HG03571 (cell line): ENCODE data around the gene INPP4B.

Experiments used
- ATAC-seq: cut with Tn5 transposase; IDR thresholded peaks from one replicate; pipeline ENCODE4 v1.9.1; 2021; ENCODE audit not compliant: unreplicated experiment

The INPP4B gene

DNA sequence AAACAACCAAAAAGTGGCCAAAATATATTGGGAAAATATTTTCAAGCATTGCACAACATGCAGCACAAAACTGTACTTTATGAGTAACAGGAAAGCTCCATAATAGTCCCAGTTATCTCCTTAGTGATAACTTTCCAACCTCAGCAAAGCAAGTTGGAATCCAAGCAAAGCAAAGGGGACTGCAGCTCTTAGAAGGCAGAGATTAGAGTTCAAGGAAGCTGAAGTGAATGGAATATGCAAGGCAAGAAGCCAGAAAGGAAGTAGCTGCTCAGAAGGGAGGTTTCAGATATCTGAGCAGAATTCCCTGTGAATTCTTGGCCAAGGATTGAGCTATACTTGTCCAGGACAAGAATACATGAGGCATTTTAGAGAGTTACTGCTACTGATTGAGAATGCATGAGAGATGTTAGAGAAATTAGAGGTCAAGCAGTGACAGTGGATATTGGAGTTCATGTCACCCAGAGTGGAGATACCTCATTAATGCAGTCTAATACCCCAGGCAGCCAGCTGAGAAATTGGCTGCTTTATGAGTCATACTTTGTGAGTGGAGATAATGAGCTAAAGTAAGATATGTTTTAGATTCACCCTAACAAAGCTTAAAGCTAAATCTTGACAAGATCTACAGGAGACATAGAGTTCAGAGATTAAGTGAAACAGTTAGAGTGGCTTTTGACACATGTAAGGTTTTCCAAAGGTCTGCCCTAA lies 102.8 kb downstream of the INPP4B start:
- no peak for ATAC-seq

- no peak for ATAC-seq
Observed at GRCh38 chr4:142741995-142742394, 104.1 kb downstream of the INPP4B start.

- ATAC-seq = no peak
Observed at GRCh38 chr4:142728233-142728632, 117.9 kb downstream of the INPP4B start.

DNA sequence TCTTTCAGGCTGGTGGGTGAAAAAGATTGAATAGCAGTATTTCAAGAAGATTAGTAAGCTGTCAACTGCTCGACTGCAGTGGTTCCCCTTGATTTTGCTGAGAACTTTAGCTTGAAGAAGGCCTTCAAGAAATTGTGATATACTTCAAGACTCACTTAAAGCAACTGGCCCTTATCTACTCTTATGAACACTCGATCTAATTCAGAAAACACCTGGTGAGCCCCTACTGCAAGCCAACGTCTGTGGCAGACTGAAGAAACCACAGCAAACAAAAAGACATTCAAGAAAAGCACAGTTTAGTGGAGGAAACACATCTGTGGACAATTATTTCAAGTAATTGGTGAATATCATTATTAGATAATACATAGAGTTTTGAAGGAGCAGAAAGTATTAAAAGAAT lies 119.0 kb downstream of the INPP4B start:
- ATAC-seq = no peak

DNA sequence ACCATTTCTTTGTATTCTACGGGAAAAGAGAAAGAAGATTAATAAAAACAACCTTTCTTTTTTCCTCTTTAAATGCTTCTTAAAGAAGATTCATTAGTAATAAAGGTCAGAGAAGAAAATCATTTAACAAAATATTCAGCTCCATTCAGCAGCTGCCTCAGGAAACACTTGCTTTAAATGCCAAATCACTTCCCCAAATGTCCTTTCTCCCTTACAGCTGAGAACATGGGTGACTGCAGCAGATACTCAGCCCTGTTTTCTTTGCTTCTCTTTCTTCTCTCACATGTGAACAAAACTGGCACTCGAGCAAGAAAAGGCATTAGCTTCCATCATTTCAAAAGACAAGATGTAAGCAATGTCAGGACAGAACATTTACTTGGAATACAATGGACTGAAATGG lies 120.2 kb downstream of the INPP4B start:
- no peak for ATAC-seq

DNA sequence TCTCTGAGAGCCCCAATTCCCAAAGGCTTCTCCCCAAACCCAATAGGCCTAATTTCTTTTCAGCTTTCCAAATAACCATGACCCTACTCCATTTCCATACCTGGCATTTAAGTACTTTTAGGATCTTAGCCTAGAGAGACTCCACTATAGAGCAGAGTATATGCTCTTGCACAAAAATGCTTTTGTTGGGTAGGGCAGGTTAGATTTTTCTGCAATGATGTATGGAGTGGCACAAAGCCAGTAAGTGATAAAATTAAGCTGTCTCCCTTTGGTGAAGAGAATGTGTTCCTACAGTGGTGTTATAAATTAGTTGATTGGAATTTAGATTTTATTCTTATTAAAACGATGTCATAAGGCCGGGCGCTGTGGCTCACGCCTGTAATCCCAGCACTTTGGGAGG lies 124.9 kb downstream of the INPP4B start:
- ATAC-seq = no peak

DNA sequence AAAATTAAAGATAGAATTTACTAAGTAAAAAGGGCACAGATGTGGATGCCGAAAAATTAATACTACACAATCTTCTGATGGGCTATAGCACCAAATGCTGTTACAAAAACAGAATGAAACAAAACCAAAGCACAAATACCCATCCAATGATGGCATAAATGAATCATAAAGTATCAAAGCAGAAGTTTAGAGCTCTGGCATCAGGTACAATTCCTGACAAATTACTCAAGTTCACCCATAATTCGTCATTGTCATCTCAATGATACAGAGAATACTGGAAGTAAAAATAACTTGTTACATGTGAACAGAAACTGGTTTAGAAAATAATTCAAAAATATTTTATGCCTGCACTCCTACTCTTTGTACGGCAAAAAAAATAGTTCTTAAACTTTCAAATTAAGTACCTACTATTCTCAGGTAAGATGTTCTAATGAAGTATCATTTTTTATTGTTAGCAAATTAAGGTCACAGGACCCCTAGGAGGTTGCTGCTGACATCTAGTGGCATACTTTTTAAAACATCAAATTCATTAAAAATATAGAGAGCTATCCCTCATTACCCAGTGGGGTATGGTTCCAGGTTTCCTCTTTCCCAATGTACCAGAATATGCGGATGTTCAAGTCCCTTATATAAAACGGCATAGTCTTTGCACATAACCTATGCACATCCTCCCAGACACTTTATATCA lies 126.1 kb downstream of the INPP4B start:
- ATAC-seq = no peak

GRCh38 chr4:142718981-142719380 lies 127.1 kb downstream of the INPP4B start:
- ATAC-seq = no peak

DNA sequence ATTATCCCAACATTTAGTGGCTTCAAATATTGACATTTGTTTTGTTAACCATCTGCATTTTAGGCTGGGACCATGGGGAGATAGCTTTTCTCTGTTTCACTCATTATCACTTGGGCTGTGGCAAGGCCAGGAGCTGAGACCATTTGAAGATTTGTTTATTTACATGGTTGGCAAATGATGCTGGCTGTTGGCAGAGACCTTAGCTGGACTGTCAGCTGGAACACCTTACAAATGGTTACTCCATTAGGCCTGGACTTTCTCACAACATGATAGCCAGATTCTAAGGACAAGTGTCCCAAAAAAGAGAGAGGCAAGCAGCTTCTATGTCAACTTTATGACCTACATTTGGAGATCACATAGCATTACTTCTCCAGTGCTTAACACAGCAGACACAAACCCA lies 130.4 kb downstream of the INPP4B start:
- no peak for ATAC-seq

- ATAC-seq = no peak
Observed at GRCh38 chr4:142713282-142714030, 132.6 kb downstream of the INPP4B start.

DNA sequence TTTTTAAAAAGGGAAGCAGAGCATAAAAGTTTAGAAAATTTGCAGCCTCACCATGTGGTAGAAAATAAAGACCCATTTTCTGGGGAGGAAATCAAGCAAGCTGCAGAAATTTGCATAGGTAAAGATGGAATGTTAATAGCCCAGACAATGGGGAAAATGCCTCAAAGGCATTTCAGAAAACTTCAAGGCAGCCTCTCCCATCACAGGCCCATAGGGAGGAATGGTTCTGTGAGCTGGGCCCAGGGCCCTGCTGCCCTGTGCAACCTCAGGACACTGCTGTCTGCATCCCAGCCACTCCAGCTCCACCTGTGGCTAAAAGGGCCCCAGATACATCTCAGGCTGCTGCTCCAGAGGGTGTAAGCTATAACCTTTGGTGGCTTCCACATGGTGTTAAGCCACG lies 137.9 kb downstream of the INPP4B start:
- ATAC-seq = no peak

DNA sequence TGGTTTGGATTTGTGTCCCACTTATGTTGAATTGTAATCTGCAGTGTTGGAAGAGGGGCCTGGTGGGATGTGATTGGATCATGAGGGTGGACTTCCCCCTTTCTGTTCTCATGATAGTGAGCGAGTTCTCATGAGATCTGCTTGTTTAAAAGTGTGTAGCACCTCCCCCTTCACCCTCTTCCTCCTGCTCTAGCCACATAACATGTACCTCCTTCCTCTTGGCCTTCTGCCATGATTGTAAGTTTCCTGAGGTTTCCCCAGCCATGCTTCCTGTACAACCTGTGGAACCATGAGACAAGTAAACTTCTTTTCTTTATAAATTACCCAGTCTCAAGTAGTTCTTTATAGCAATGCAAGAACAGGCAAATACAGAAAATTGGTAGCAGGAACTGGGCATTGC lies 138.7 kb downstream of the INPP4B start:
- no peak for ATAC-seq

DNA sequence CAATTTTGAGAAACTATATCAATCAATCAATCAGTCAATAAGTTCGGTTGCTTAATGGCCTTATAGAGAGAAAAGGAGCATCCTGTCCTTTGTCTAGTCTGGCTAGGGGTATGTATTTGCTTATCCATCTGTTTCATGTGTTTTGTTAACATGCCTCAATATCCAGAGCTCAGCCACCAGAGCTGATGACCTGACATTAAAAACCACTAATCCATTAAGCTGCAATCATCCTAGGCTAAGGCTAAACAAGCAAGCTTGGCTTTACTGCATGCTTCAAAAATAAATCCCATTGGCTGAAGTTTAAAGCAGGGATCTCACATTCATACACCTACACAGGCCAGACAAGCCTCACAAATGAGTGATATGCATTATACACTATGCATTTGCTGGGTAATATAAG lies 139.7 kb downstream of the INPP4B start:
- ATAC-seq = no peak

GRCh38 chr4:142705820-142706219 lies 140.3 kb downstream of the INPP4B start:
- ATAC-seq = no peak

DNA sequence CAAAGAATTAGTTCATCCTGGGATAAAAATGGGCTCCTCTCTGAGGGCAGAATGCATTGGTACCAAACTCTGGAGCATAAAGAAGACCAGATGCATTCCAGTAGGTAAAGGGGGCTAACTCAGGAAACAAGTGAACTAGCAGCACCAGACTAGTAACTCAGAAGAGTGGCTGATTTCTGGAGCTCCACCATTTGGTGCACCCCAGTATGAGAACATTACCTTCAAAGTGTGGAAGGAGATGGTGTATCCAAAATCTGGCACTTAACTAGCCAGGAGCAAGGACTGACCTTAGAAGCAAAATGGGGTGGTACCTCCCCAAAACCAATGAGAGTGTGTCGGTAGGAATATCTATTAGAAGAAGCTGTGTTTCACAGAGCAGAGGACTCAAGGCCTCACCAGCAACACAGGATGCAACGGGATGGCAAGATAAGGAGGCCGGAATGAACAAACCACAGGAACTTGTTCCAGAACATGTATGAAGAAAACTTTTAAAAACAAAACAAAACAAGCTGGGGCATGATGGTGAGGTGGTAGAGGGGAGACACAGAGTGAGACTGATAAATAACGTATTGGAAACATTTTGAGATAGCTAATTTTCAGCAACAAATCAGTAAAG lies 142.3 kb downstream of the INPP4B start:
- no peak for ATAC-seq

GRCh38 chr4:142701017-142701416 lies 145.1 kb downstream of the INPP4B start:
- no peak for ATAC-seq

GRCh38 chr4:142700531-142700930 lies 145.6 kb downstream of the INPP4B start:
- no peak for ATAC-seq

GRCh38 chr4:142698552-142698951 lies 147.5 kb downstream of the INPP4B start:
- no peak for ATAC-seq

- ATAC-seq = no peak
Observed at GRCh38 chr4:142697928-142698327, 148.2 kb downstream of the INPP4B start.

DNA sequence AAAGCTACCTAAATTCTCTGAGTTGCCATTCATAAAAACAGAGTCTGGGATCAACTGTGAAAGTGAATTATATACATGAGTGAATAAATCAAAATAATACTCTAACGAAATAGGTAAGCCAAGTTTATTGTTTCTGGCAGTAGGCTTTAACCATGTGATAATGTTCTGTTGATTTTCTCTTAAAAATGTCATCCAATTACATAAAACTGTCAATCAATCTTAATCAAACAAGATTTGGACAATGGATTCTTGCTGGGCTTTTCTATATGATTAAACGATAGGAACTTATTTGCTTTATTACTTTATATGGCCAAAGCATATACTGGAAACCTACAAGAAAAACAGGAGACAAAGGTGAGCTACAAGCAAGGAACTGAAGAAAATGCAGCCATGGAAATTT lies 148.8 kb downstream of the INPP4B start:
- no peak for ATAC-seq

- no peak for ATAC-seq
Observed at GRCh38 chr4:142696334-142697122, 149.6 kb downstream of the INPP4B start.
